B cell (primary cell): ENCODE data around the gene MT1G. TPM values are rescaled to one million over a fixed set of nuclear protein-coding genes. Genes with fewer than 3 reads are reported as not detected.

Source experiments
- ATAC-seq: fragments of 200-7000 bp; cut with Tn5 transposase; one replicate; pipeline ENCODE4 v1.10.0; 2021; ENCODE audit warnings: low read depth, mild to moderate bottlenecking, moderate number of reproducible peaks, moderate library complexity
- CTCF ChIA-PET: fragments of 350-600 bp; sonication (Branson Sonifier 250); formaldehyde crosslinking; loops from one replicate; lab custom pipeline; 2021; ENCODE audit warnings: antibody characterized with exemption, inconsistent platforms; lab: Charles Lee
- POLR2A ChIA-PET: fragments of 350-600 bp; sonication (Branson Sonifier 250); formaldehyde crosslinking; loops from one replicate; lab custom pipeline; 2021; ENCODE audit warnings: antibody characterized with exemption; lab: Charles Lee
- DNase-seq: peaks from one replicate; pipeline ENCODE4 v3.0.0; 2013
- H2AFZ ChIP-seq: 2 replicates; pipeline ENCODE4 v1.6.1; 2012; ENCODE audit warnings: mild to moderate bottlenecking, low read depth, low read length; ENCODE audit not compliant: insufficient read depth, poor library complexity, severe bottlenecking
- H3K27ac ChIP-seq, 2 donors: 1 replicate in 1 of 2; 2 replicates in 1 of 2; pipeline ENCODE4 v1.5.1; 2012 to 2013; ENCODE audit warnings: low read length in 2 of 2, mild to moderate bottlenecking in 2 of 2, moderate library complexity in 1 of 2
- H3K27me3 ChIP-seq, 4 experiments: fragments of 200-600 bp in 1 of 4; sonication (generic) in 1 of 4; replicated peaks in 1 of 4; 1 replicate in 2 of 4; 2 replicates in 2 of 4; pipeline versions ENCODE4 v1.6.1 to v1.7.0; 2013 to 2016; ENCODE audit warnings: low read length in 3 of 4, mild to moderate bottlenecking in 2 of 4, mixed read lengths in 1 of 4, moderate library complexity in 1 of 4; ENCODE audit not compliant: insufficient read depth in 4 of 4, control insufficient read depth in 3 of 4; ENCODE audit errors: control extremely low read depth in 1 of 4
- H3K36me3 ChIP-seq, 2 experiments: replicated peaks in 1 of 2; 1 replicate in 1 of 2; 2 replicates in 1 of 2; pipeline versions ENCODE4 v1.6.1 to v1.7.1; 2013; ENCODE audit warnings: low read length in 1 of 2; ENCODE audit not compliant: insufficient read depth in 2 of 2, control insufficient read depth in 1 of 2; ENCODE audit errors: control extremely low read depth in 1 of 2, extremely low read depth in 1 of 2
- H3K4me1 ChIP-seq, 2 donors: fragments of 200-600 bp in 1 of 2; sonication (generic) in 1 of 2; 1 replicate in 1 of 2; 2 replicates in 1 of 2; pipeline versions ENCODE4 v1.5.1 to v1.6.1; 2013 to 2017; ENCODE audit warnings: low read length in 2 of 2; ENCODE audit not compliant: control insufficient read depth in 2 of 2, insufficient read depth in 2 of 2
- H3K4me2 ChIP-seq: replicated peaks from 2 replicates; pipeline ENCODE3; 2012; ENCODE audit warnings: mild to moderate bottlenecking, low read depth, low read length; ENCODE audit not compliant: poor library complexity, severe bottlenecking
- H3K4me3 ChIP-seq, 5 experiments: fragments of 200-600 bp in 1 of 5; sonication (generic) in 1 of 5; 1 replicate in 3 of 5; 2 replicates in 2 of 5; pipeline versions ENCODE4 v1.5.1 to v1.7.0; 2011 to 2016; ENCODE audit warnings: low read length in 4 of 5, mild to moderate bottlenecking in 4 of 5, low read depth in 2 of 5, control low read depth in 1 of 5, moderate library complexity in 1 of 5; ENCODE audit not compliant: insufficient read depth in 1 of 5; ENCODE audit errors: control extremely low read depth in 1 of 5, extremely low read depth in 1 of 5
- H3K79me2 ChIP-seq: fragments of 200-600 bp; sonication (generic); one replicate; pipeline ENCODE4 v1.6.0; 2016; ENCODE audit warnings: low read length; ENCODE audit not compliant: control insufficient read depth, insufficient read depth
- H3K9ac ChIP-seq: fragments of 200-600 bp; sonication (generic); 2 replicates; pipeline ENCODE4 v1.6.1; 2017; ENCODE audit warnings: mild to moderate bottlenecking, low read length, moderate library complexity
- H3K9me3 ChIP-seq, 3 donors: one replicate each; pipeline versions ENCODE4 v1.6.1 to v1.7.1; 2013; ENCODE audit warnings: low read length in 2 of 3; ENCODE audit not compliant: control insufficient read depth in 2 of 3, insufficient read depth in 1 of 3; ENCODE audit errors: control extremely low read depth in 1 of 3
- H4K20me1 ChIP-seq: 2 replicates; pipeline ENCODE4 v1.6.0; 2012; ENCODE audit warnings: mild to moderate bottlenecking, low read length; ENCODE audit not compliant: insufficient read depth, control insufficient read depth, poor library complexity, severe bottlenecking
- H3K27ac Mint-ChIP-seq: one replicate; pipeline ENCODE4 v1.8.0; 2021; ENCODE audit warnings: mixed read lengths
- H3K27me3 Mint-ChIP-seq: one replicate; pipeline ENCODE4 v1.8.0; 2021; ENCODE audit warnings: mixed read lengths
- H3K4me1 Mint-ChIP-seq: one replicate; pipeline ENCODE4 v1.8.0; 2021; ENCODE audit warnings: mixed read lengths
- H3K4me3 Mint-ChIP-seq: one replicate; pipeline ENCODE4 v1.8.0; 2021; ENCODE audit warnings: mixed read lengths
- H3K9me3 Mint-ChIP-seq: one replicate; pipeline ENCODE4 v1.8.0; 2022; ENCODE audit warnings: mixed read lengths; ENCODE audit not compliant: insufficient read depth
- CTCF ChIP-seq: fragments of 200-600 bp; IDR thresholded peaks from one replicate; pipeline ENCODE4 v1.8.0; 2022; ENCODE audit warnings: antibody characterized with exemption, mild to moderate bottlenecking
- EZH2 ChIP-seq: IDR thresholded peaks from 2 replicates; pipeline ENCODE4 v1.6.1; 2012; ENCODE audit warnings: borderline replicate concordance, low read depth, mild to moderate bottlenecking, moderate library complexity, low read length; ENCODE audit not compliant: insufficient read depth, poor library complexity, severe bottlenecking
- WGBS: methylation state at CpG from one replicate; pipeline ENCODE4 v1.1.5; 2013; ENCODE audit warnings: missing lambda C conversion rate; ENCODE audit not compliant: insufficient coverage; 5-methylcytosine and 5-hydroxymethylcytosine counted together
- intact Hi-C: fragments of 100-400 bp; cut with micrococcal nuclease; formaldehyde crosslinking; loops from one replicate; pipeline ENCODE4 v1.10.0; 2022
- polyA plus RNA-seq: library from polyadenylated mRNA; depleted of rRNA; stranded (reverse); fragments of >200 nt; gene quantifications from 2 replicates; pipeline ENCODE4 v1.2.3, GENCODE V29; 2012
- total RNA-seq, 2 donors: library from RNA; stranded (reverse); fragments of 120-200 nt in 1 of 2; gene quantifications; 1 replicate in 1 of 2; 2 replicates in 1 of 2; pipeline versions ENCODE4 v1.2.3 to v1.2.4, GENCODE V29; 2013 to 2022

MT1G gene
- total and polyA plus RNA-seq, 2 donors (not counting 1 experiment from before 2014, with no cell fraction given) = not detected

- intact Hi-C loops = no loop called here
- H3K9me3 Mint-ChIP-seq = peaks cover 2% of the 10 kb centered on the region
- H3K4me1 Mint-ChIP-seq = no peaks in the 10 kb centered on the region
- no peak overlapping the region for H3K27ac Mint-ChIP-seq
- H3K9ac ChIP-seq = no peak overlapping the region
- H3K4me3 ChIP-seq = no peak overlapping the region
- no peak overlapping the region for H2AFZ ChIP-seq
- ChIA-PET POLR2A (interaction anchor here (0.7 kb wide), 1 partner anchor 13 kb away, joined by 3 read pairs; no protein-coding TSS in a partner anchor), CTCF (interaction anchor here (3.3 kb wide), 1 partner anchor 11 kb away, joined by 15 read pairs; no protein-coding TSS in a partner anchor)
- H3K27me3 ChIP-seq = peaks cover 0 to 2% (median 0%) of the 10 kb centered on the region in 4 experiments
- no peaks in the 10 kb centered on the region for H3K79me2 ChIP-seq
- WGBS = 100% methylated on average over 3 of the region's 4 CpGs
- H3K4me1 ChIP-seq = no peaks in the 10 kb centered on the region
- H3K27me3 Mint-ChIP-seq = peaks cover 22% of the 10 kb centered on the region
- ATAC-seq (no peak), DNase-seq (no peak)
- no peak overlapping the region for H3K4me3 Mint-ChIP-seq
- H4K20me1 ChIP-seq = no peaks in the 10 kb centered on the region
- TF ChIP-seq EZH2 (no peak), CTCF (no peak)
- H3K9me3 ChIP-seq = peaks cover 0 to 19% (median 0%) of the 10 kb centered on the region in 3 donors
- no peak overlapping the region for H3K27ac ChIP-seq
- no peak overlapping the region for H3K4me2 ChIP-seq
- H3K36me3 ChIP-seq = no peaks in the 10 kb centered on the region
Observed at GRCh38 chr16:56690420-56691122, 22.7 kb upstream of the MT1G start.

DNA sequence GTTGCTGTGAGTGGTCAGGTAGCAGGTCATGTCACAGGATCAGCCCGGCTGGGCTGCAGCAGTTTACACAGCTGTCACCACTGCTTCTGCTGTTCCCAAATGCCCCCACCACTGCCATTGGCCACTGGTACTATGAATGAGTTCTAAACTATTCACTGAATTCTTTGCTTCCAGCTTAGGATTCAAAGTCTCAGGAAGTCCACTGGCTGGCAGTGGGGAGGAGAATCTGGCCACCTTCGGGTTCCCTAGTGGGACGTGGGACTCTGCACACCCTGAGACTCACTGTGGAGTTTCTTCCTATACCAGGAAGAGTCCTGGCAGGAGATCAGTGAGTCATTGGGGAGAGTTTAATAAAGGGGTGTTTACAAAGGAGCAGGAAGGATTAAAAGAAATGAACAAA is 21.3 kb upstream of the MT1G start:
- ChIA-PET POLR2A (no interaction called here), CTCF (interaction anchor here (3.3 kb wide), 1 partner anchor 12 kb away, joined by 15 read pairs; no protein-coding TSS in a partner anchor)
- peaks cover 2% of the 10 kb centered on the region for H3K9me3 Mint-ChIP-seq
- no peak overlapping the region for H3K4me2 ChIP-seq
- H4K20me1 ChIP-seq = no peaks in the 10 kb centered on the region
- peaks cover 0 to 12% (median 0%) of the 10 kb centered on the region in 3 donors for H3K9me3 ChIP-seq
- no peak overlapping the region for H3K27ac Mint-ChIP-seq
- DNase-seq = no peak
- H3K9ac ChIP-seq = no peak overlapping the region
- no peak overlapping the region for H3K4me3 Mint-ChIP-seq
- no peak overlapping the region for H2AFZ ChIP-seq
- ATAC-seq = no peak
- intact Hi-C loops = loop anchor here (10.0 kb wide), 1 partner anchor 54 kb away; the partner anchor contains the start of genes MT1A and MT1M
- H3K27me3 ChIP-seq = no peaks in the 10 kb centered on the region
- peaks cover 22% of the 10 kb centered on the region for H3K27me3 Mint-ChIP-seq
- H3K36me3 ChIP-seq = no peaks in the 10 kb centered on the region
- H3K4me3 ChIP-seq = no peak overlapping the region
- no peaks in the 10 kb centered on the region for H3K79me2 ChIP-seq
- no peaks in the 10 kb centered on the region for H3K4me1 Mint-ChIP-seq
- H3K4me1 ChIP-seq = no peaks in the 10 kb centered on the region
- TF ChIP-seq EZH2 = no peak
- TF ChIP-seq CTCF = no peak
- WGBS = 86% methylated on average over 1 of the region's 3 CpGs
- H3K27ac ChIP-seq = no peak overlapping the region
